ENCODE results near the gene CTTNBP2.

CTTNBP2 gene

GRCh38 chr7:117800406-117800805 is 72.8 kb downstream of the CTTNBP2 start:
- no peak for DNase-seq
- WGBS (ENCODE audit: extremely low coverage, insufficient coverage, insufficient read length) = no CpG with 5 or more reads among the region's 3 CpGs
- Histone ChIP-seq H3K4me1 (ENCODE audit: control insufficient read depth in 1 of 2, insufficient read depth in 2 of 2, low read length in 2 of 2) (peaks cover 3 to 6% of the 10 kb centered on the region in 2 experiments), H3K36me3 (ENCODE audit: control insufficient read depth in 1 of 2, insufficient read depth in 2 of 2, low read length in 2 of 2) (peaks cover 0 to 2% of the 10 kb centered on the region in 2 experiments), H2AFZ (ENCODE audit: insufficient read depth, low read length, poor library complexity) (no peak overlapping the region), H3K14ac (ENCODE audit: low read length) (no peak overlapping the region), H2BK5ac (ENCODE audit: low read depth, low read length, poor library complexity) (no peak overlapping the region), H3K4me2 (ENCODE audit: low read length) (no peak overlapping the region), H3K4me3 (ENCODE audit: low read depth, low read length) (no peak overlapping the region), H3K4ac (ENCODE audit: low read depth, low read length) (no peak overlapping the region), H2BK120ac (ENCODE audit: insufficient read depth, low read length, poor library complexity) (no peak overlapping the region), H4K8ac (ENCODE audit: low read depth, low read length) (no peak overlapping the region), H3K9me3 (ENCODE audit: insufficient read depth, low read depth, low read length) (no peaks in the 10 kb centered on the region), H3K79me2 (ENCODE audit: control insufficient read depth, insufficient read depth, low read length, poor library complexity) (no peaks in the 10 kb centered on the region), H3K18ac (ENCODE audit: low read length) (no peak overlapping the region), H3K79me1 (ENCODE audit: low read length) (peaks cover 3% of the 10 kb centered on the region), H3K27me3 (ENCODE audit: insufficient read depth, low read length) (no peaks in the 10 kb centered on the region), H4K91ac (ENCODE audit: low read depth, low read length) (no peak overlapping the region), H2BK12ac (ENCODE audit: low read length) (no peak overlapping the region), H3K27ac (ENCODE audit: low read depth, low read length) (no peak overlapping the region), H3K23ac (ENCODE audit: low read length) (no peak overlapping the region), H3K9ac (ENCODE audit: low read length) (no peak overlapping the region), H4K12ac (ENCODE audit: low read depth, low read length) (no peak overlapping the region), H2AK5ac (ENCODE audit: low read length) (no peak overlapping the region)

- Histone ChIP-seq H4K12ac (ENCODE audit: low read depth, low read length) (no peak overlapping the region), H3K79me1 (ENCODE audit: low read length) (no peaks in the 10 kb centered on the region)
Observed at GRCh38 chr7:117796889-117797288, 76.4 kb downstream of the CTTNBP2 start.

GRCh38 chr7:117793976-117794375 is 79.3 kb downstream of the CTTNBP2 start:
- Histone ChIP-seq H3K4me1 (ENCODE audit: control insufficient read depth in 1 of 2, insufficient read depth in 2 of 2, low read length in 2 of 2) (peaks cover 0 to 5% of the 10 kb centered on the region in 2 experiments), H3K4me3 (ENCODE audit: low read depth, low read length) (no peak overlapping the region), H2BK5ac (ENCODE audit: low read depth, low read length, poor library complexity) (no peak overlapping the region), H3K4me2 (ENCODE audit: low read length) (no peak overlapping the region), H2AFZ (ENCODE audit: insufficient read depth, low read length, poor library complexity) (no peak overlapping the region), H4K91ac (ENCODE audit: low read depth, low read length) (no peak overlapping the region), H4K12ac (ENCODE audit: low read depth, low read length) (no peak overlapping the region), H3K27ac (ENCODE audit: low read depth, low read length) (no peak overlapping the region), H3K79me2 (ENCODE audit: control insufficient read depth, insufficient read depth, low read length, poor library complexity) (no peaks in the 10 kb centered on the region), H3K18ac (ENCODE audit: low read length) (no peak overlapping the region), H4K8ac (ENCODE audit: low read depth, low read length) (no peak overlapping the region), H3K14ac (ENCODE audit: low read length) (no peak overlapping the region), H3K36me3 (ENCODE audit: control insufficient read depth in 1 of 2, insufficient read depth in 2 of 2, low read length in 2 of 2) (peaks cover 16 to 19% of the 10 kb centered on the region in 2 experiments), H3K9me3 (ENCODE audit: insufficient read depth, low read depth, low read length) (no peaks in the 10 kb centered on the region), H2BK12ac (ENCODE audit: low read length) (no peak overlapping the region), H3K9ac (ENCODE audit: low read length) (no peak overlapping the region), H3K4ac (ENCODE audit: low read depth, low read length) (no peak overlapping the region), H3K27me3 (ENCODE audit: insufficient read depth, low read length) (no peaks in the 10 kb centered on the region), H3K79me1 (ENCODE audit: low read length) (no peaks in the 10 kb centered on the region), H2AK5ac (ENCODE audit: low read length) (no peak overlapping the region), H3K23ac (ENCODE audit: low read length) (no peak overlapping the region), H2BK120ac (ENCODE audit: insufficient read depth, low read length, poor library complexity) (no peak overlapping the region)
- WGBS (ENCODE audit: extremely low coverage, insufficient coverage, insufficient read length) = no CpG with 5 or more reads among the region's 2 CpGs
- no peak for DNase-seq

More at GRCh38 chr7:117796889-117797288, 76.4 kb downstream of the CTTNBP2 start:
- Histone ChIP-seq H3K18ac (ENCODE audit: low read length) (no peak overlapping the region), H2BK120ac (ENCODE audit: insufficient read depth, low read length, poor library complexity) (no peak overlapping the region), H3K9ac (ENCODE audit: low read length) (no peak overlapping the region), H3K4me1 (ENCODE audit: control insufficient read depth in 1 of 2, insufficient read depth in 2 of 2, low read length in 2 of 2) (peaks cover 0 to 5% of the 10 kb centered on the region in 2 experiments), H3K4ac (ENCODE audit: low read depth, low read length) (no peak overlapping the region), H2AFZ (ENCODE audit: insufficient read depth, low read length, poor library complexity) (no peak overlapping the region), H3K36me3 (ENCODE audit: control insufficient read depth in 1 of 2, insufficient read depth in 2 of 2, low read length in 2 of 2) (peaks cover 7 to 9% of the 10 kb centered on the region in 2 experiments), H2AK5ac (ENCODE audit: low read length) (no peak overlapping the region), H4K8ac (ENCODE audit: low read depth, low read length) (no peak overlapping the region), H3K27ac (ENCODE audit: low read depth, low read length) (no peak overlapping the region), H3K23ac (ENCODE audit: low read length) (no peak overlapping the region), H3K9me3 (ENCODE audit: insufficient read depth, low read depth, low read length) (no peaks in the 10 kb centered on the region), H3K4me2 (ENCODE audit: low read length) (no peak overlapping the region), H3K79me2 (ENCODE audit: control insufficient read depth, insufficient read depth, low read length, poor library complexity) (no peaks in the 10 kb centered on the region), H3K4me3 (ENCODE audit: low read depth, low read length) (no peak overlapping the region), H3K14ac (ENCODE audit: low read length) (no peak overlapping the region), H2BK12ac (ENCODE audit: low read length) (no peak overlapping the region), H2BK5ac (ENCODE audit: low read depth, low read length, poor library complexity) (no peak overlapping the region), H4K91ac (ENCODE audit: low read depth, low read length) (no peak overlapping the region), H3K27me3 (ENCODE audit: insufficient read depth, low read length) (no peaks in the 10 kb centered on the region)
- no CpG with 5 or more reads among the region's 1 CpG for WGBS (ENCODE audit: extremely low coverage, insufficient coverage, insufficient read length)
- no peak for DNase-seq

- WGBS (ENCODE audit: extremely low coverage, insufficient coverage, insufficient read length) = no CpG with 5 or more reads among the region's 3 CpGs
- H4K12ac ChIP-seq (ENCODE audit: low read depth, low read length) = no peak overlapping the region
Observed at GRCh38 chr7:117793521-117793920, 79.7 kb downstream of the CTTNBP2 start.

More at GRCh38 chr7:117793521-117793920, 79.7 kb downstream of the CTTNBP2 start:
- H3K4ac ChIP-seq (ENCODE audit: low read depth, low read length) = no peak overlapping the region
- H3K79me2 ChIP-seq (ENCODE audit: control insufficient read depth, insufficient read depth, low read length, poor library complexity) = no peaks in the 10 kb centered on the region
- no peak overlapping the region for H4K91ac ChIP-seq (ENCODE audit: low read depth, low read length)
- H3K14ac ChIP-seq (ENCODE audit: low read length) = no peak overlapping the region
- H3K79me1 ChIP-seq (ENCODE audit: low read length) = no peaks in the 10 kb centered on the region
- no peak overlapping the region for H3K4me3 ChIP-seq (ENCODE audit: low read depth, low read length)
- no peak overlapping the region for H2AFZ ChIP-seq (ENCODE audit: insufficient read depth, low read length, poor library complexity)
- H3K4me2 ChIP-seq (ENCODE audit: low read length) = no peak overlapping the region
- H3K9ac ChIP-seq (ENCODE audit: low read length) = no peak overlapping the region
- H3K27me3 ChIP-seq (ENCODE audit: insufficient read depth, low read length) = no peaks in the 10 kb centered on the region
- no peak overlapping the region for H2BK12ac ChIP-seq (ENCODE audit: low read length)
- H3K9me3 ChIP-seq (ENCODE audit: insufficient read depth, low read depth, low read length) = no peaks in the 10 kb centered on the region
- no peak overlapping the region for H3K27ac ChIP-seq (ENCODE audit: low read depth, low read length)
- no peak overlapping the region for H2AK5ac ChIP-seq (ENCODE audit: low read length)
- no peak overlapping the region for H2BK5ac ChIP-seq (ENCODE audit: low read depth, low read length, poor library complexity)
- no peak for DNase-seq
- H2BK120ac ChIP-seq (ENCODE audit: insufficient read depth, low read length, poor library complexity) = no peak overlapping the region
- no peak overlapping the region for H3K23ac ChIP-seq (ENCODE audit: low read length)
- H3K4me1 ChIP-seq (ENCODE audit: control insufficient read depth in 1 of 2, insufficient read depth in 2 of 2, low read length in 2 of 2) = peaks cover 0 to 5% of the 10 kb centered on the region in 2 experiments
- peaks cover 16 to 19% of the 10 kb centered on the region in 2 experiments for H3K36me3 ChIP-seq (ENCODE audit: control insufficient read depth in 1 of 2, insufficient read depth in 2 of 2, low read length in 2 of 2)
- H3K18ac ChIP-seq (ENCODE audit: low read length) = no peak overlapping the region
- no peak overlapping the region for H4K8ac ChIP-seq (ENCODE audit: low read depth, low read length)

All from trophoblast cell (in vitro differentiated cells and primary cell).